ENCODE measurements around the gene DZIP3. TPM values are rescaled to one million over a fixed set of nuclear protein-coding genes. Genes with fewer than 3 reads are reported as not detected.

The DZIP3 gene
- total and polyA plus RNA-seq, 2 of the 8 experiments (the other 6 are each of a cell fraction or from before 2014, with no cell fraction given): 10.4 to 24.3 TPM

- no peak for TF ChIP-seq GTF2F1 (IDR thresholded peaks at IDR 0.05; ENCODE audit: borderline replicate concordance, low read depth, low read length)
- no peak for TF ChIP-seq SP1 (IDR thresholded peaks at IDR 0.05; ENCODE audit: low read depth, low read length)
- no peak for TF ChIP-seq SP4 (IDR thresholded peaks at IDR 0.05; ENCODE audit: low read length)
Observed at GRCh38 chr3:108605491-108605890, 16.0 kb downstream of the DZIP3 start (continued).

Measured in H1 (cell line).